Fibroblast of villous mesenchyme (primary cell): ENCODE results near the gene SORCS2. TPM values are rescaled to one million over a fixed set of nuclear protein-coding genes. Genes with fewer than 3 reads are reported as not detected.

Experiments
- DNase-seq: peaks from one replicate; pipeline ENCODE4 v3.0.0-alpha.2; 2010; ENCODE audit warnings: low read depth
- H3K4me3 ChIP-seq: 2 replicates; pipeline ENCODE4 v1.5.1; 2011; ENCODE audit warnings: low read depth, mild to moderate bottlenecking, low read length
- total RNA-seq: library from RNA; depleted of rRNA; stranded (reverse); fragments of >200 nt; gene quantifications from 2 replicates; pipeline ENCODE4 v1.2.3, GENCODE V29; 2012
- TF ChIP-seq, protein P1 (sequence below): IDR thresholded peaks from 2 replicates; pipeline ENCODE4 v1.5.1; 2012; ENCODE audit warnings: low read depth, mild to moderate bottlenecking, low read length; ENCODE audit not compliant: insufficient read depth

Gene SORCS2
- total RNA-seq, 1 donor: under 0.01 TPM

DNA sequence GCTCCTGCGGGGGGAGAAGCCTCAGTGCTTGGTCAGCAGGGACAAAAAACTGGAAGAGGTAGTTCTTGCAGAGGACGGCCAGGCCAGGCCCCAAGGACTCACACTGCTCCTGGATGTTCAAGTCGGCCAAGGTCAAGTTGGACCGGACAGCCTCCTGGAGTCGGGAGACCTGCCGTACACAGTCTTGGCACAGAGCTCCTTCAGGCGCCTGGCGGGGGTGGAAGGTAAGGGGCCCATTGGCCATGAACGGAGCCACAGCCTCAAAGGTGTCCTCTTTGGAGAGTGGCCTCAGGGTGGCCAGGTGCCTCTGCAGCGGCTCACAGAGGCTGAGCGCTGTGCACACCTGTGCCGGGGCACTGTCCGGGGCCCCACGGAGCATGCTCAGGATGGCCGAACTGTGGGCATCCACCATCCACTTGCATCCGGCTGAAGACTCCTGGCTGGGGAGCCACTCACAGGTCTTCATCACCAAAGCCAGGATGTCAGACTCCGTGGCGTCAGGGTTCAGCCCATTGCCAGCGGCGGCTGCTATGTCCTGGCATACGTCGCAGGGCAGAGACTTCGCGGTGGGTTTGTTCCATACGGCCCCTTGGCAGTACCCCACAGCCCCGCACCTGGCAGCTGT, 241.9 kb downstream of the SORCS2 start:
- TF ChIP-seq, protein P1, sequence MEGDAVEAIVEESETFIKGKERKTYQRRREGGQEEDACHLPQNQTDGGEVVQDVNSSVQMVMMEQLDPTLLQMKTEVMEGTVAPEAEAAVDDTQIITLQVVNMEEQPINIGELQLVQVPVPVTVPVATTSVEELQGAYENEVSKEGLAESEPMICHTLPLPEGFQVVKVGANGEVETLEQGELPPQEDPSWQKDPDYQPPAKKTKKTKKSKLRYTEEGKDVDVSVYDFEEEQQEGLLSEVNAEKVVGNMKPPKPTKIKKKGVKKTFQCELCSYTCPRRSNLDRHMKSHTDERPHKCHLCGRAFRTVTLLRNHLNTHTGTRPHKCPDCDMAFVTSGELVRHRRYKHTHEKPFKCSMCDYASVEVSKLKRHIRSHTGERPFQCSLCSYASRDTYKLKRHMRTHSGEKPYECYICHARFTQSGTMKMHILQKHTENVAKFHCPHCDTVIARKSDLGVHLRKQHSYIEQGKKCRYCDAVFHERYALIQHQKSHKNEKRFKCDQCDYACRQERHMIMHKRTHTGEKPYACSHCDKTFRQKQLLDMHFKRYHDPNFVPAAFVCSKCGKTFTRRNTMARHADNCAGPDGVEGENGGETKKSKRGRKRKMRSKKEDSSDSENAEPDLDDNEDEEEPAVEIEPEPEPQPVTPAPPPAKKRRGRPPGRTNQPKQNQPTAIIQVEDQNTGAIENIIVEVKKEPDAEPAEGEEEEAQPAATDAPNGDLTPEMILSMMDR: no peak
- no peak for DNase-seq
- H3K4me3 ChIP-seq: no peak overlapping the region

DNA sequence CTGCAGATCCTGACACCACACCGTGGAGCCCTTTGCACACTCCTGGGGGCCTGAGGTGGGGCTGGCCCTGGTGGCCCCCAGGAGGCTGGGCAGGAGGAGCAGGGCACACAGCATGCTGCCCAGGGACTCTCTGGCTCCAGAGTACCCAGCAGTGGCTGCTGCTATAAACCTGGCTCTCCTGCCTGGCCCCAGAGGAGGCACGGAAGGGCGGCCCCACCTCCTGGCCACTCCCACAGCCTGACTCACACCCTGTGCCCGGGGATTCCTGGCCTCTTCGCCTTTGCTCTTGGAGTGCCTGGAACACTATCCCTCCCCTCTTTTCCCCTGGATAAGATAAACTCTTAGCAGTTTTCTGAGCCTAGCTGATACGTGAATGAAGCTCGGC, 242.4 kb downstream of the SORCS2 start, which contains the start of gene PSAPL1:
TSS of gene PSAPL1 (minus strand) at position 165 of the 385 bp plus-strand sequence. CDS start at position 114, 51 bp downstream.
- TF ChIP-seq, protein P1: no peak
- peak; percentile 7 for DNase-seq
- H3K4me3 ChIP-seq: no peak within 1 kb of the TSS

DNA sequence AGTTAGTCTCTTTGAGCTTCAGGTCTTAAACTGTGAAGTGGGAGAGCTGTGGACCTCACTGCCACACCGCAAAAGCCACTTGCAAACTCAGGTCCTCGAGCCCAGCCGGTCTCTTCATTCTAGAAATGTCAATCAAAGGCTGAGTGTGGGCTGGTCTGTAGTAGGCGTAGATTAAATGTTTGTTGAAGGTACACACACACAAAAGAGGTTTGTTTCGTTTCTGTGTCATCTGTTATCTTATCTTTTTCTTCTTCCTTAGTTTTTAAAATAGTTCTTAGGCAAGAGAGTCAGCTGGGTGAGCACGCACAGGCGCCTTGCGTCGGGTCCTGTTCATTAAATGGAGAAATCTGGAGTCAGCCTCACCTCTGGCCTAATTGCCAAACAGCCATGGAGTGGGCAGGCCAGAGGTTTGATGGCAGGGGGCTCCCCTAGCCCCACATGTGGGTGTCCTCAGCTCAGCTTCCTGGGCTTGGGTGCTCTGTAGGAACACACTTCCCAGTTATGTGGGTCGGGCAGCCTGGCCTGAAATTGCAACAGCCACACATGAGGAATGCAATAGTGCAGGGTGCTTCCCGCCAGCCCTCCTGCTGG, 243.2 kb downstream of the SORCS2 start:
- TF ChIP-seq, protein P1: no peak
- H3K4me3 ChIP-seq: no peak overlapping the region
- DNase-seq: peak; percentile 3

DNA sequence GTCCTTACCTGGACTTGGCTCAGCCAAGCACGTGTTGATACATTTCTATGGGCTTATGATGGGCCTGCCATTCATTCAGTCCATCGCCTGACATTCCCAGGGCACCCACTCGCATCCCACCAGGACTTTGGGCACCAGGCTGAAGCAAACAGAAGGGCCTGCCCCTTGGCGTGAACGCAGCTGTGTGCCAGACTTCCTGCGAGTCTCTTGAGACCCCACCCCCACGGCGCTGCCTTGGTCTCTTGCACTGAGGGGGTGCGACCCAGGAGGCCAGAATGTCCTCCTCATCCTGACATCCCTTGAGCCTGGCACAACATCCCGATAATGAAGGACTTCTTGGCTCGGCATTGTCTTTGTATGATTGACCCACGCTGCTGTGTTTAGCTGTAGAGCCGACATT, 243.9 kb downstream of the SORCS2 start:
- no peak for DNase-seq
- H3K4me3 ChIP-seq: no peak overlapping the region
- TF ChIP-seq, protein P1: no peak

DNA sequence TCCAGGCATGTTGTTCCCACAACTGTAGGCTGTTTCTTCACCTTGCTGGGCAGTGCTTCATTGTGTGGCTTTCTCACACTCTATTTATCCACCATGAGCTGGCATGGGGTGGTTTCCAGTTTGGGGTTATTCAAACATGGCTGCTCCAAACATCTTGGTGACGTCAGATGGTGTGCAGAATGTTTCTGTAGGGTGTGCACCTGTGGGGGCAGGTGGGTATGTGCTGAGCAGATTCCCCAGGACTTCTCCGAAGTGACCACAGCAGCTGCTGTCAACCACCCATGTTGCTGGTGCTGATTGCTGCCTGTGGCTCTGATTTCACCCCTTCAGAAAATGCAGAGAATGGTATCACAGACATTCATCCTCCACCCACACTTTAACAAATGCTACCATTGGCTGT, 247.4 kb downstream of the SORCS2 start:
- no peak for DNase-seq
- no peak overlapping the region for H3K4me3 ChIP-seq
- TF ChIP-seq, protein P1: no peak

DNA sequence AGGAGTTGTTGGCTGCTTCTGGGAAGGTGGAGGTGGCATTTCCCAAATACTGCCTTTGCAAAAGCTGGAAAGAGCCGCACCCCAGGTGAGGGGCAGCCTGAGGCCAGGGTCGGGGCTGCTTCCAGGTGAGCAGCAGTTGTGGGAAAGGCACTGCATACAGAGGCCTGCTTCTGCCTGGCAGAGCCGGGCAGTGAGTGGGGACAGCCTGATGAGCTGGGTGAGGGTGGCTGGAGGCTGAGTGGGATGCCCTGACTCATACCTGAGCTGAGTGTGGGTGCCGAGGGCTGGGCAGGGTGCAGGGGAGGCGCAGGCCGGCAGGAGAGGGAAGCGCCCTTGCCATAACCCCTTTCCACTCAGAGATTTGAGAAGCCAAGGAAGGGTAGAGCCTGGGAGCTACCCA, 248.9 kb downstream of the SORCS2 start:
- DNase-seq: no peak
- no peak overlapping the region for H3K4me3 ChIP-seq
- TF ChIP-seq, protein P1: no peak
